Measurements from ENCODE around the gene CDK5. TPM values are rescaled to one million over a fixed set of nuclear protein-coding genes. Genes with fewer than 3 reads are reported as not detected.
"Not testable (repeated sequence)": the region's sequence is repeated elsewhere in the genome, so short reads cannot be mapped to it uniquely, and the experiment has no call there.

Gene CDK5
- total RNA-seq, 1 donor from 2014 or later: 5.7 TPM

GRCh38 chr7:151046603-151047573, 10.8 kb downstream of the CDK5 start:
- H3K27me3 ChIP-seq (ENCODE audit: control insufficient read depth in 3 of 3, insufficient read depth in 3 of 3, low read length in 3 of 3): peaks cover 0 to 11% (median 8%) of the 10 kb centered on the region in 3 donors
- peak overlapping the region in 1 of 3 donors; percentile 43 for H3K9ac ChIP-seq (ENCODE audit: low read depth in 1 of 3, low read length in 3 of 3)
- no peak overlapping the region for H3K4me3 ChIP-seq (ENCODE audit: low read length in 3 of 3)
- H3K4me1 ChIP-seq (ENCODE audit: control insufficient read depth in 3 of 3, insufficient read depth in 3 of 3, low read length in 3 of 3): peaks cover 0 to 4% (median 3%) of the 10 kb centered on the region in 3 donors
- H3K9me3 ChIP-seq (ENCODE audit: control insufficient read depth in 3 of 3, low read length in 3 of 3): no peaks in the 10 kb centered on the region
- no peak overlapping the region for H3K27ac ChIP-seq (ENCODE audit: low read depth, low read length)
- peaks cover 6 to 17% (median 16%) of the 10 kb centered on the region in 3 donors for H3K36me3 ChIP-seq (ENCODE audit: control insufficient read depth in 3 of 3, insufficient read depth in 3 of 3, low read length in 3 of 3)

- Histone ChIP-seq H3K9ac (ENCODE audit: low read depth in 1 of 3, low read length in 3 of 3) (no peak overlapping the region), H3K27me3 (ENCODE audit: control insufficient read depth in 3 of 3, insufficient read depth in 3 of 3, low read length in 3 of 3) (peaks cover 0 to 11% (median 8%) of the 10 kb centered on the region in 3 donors), H3K36me3 (ENCODE audit: control insufficient read depth in 3 of 3, insufficient read depth in 3 of 3, low read length in 3 of 3) (peaks cover 6 to 21% (median 20%) of the 10 kb centered on the region in 3 donors), H3K27ac (ENCODE audit: low read depth, low read length) (no peak overlapping the region), H3K4me1 (ENCODE audit: control insufficient read depth in 3 of 3, insufficient read depth in 3 of 3, low read length in 3 of 3) (peaks cover 0 to 3% (median 2%) of the 10 kb centered on the region in 3 donors), H3K9me3 (ENCODE audit: control insufficient read depth in 3 of 3, low read length in 3 of 3) (no peaks in the 10 kb centered on the region), H3K4me3 (ENCODE audit: low read length in 3 of 3) (no peak overlapping the region)
These were observed 11.7 kb downstream of the CDK5 start for GRCh38 chr7:151045967-151046366.

- Histone ChIP-seq H3K9ac (ENCODE audit: low read depth in 1 of 3, low read length in 3 of 3) (no peak overlapping the region), H3K27ac (ENCODE audit: low read depth, low read length) (no peak overlapping the region), H3K27me3 (ENCODE audit: control insufficient read depth in 3 of 3, insufficient read depth in 3 of 3, low read length in 3 of 3) (peaks cover 0 to 7% (median 4%) of the 10 kb centered on the region in 3 donors), H3K4me3 (ENCODE audit: low read length in 3 of 3) (no peak overlapping the region), H3K9me3 (ENCODE audit: control insufficient read depth in 3 of 3, low read length in 3 of 3) (no peaks in the 10 kb centered on the region), H3K4me1 (ENCODE audit: control insufficient read depth in 3 of 3, insufficient read depth in 3 of 3, low read length in 3 of 3) (no peaks in the 10 kb centered on the region), H3K36me3 (ENCODE audit: control insufficient read depth in 3 of 3, insufficient read depth in 3 of 3, low read length in 3 of 3) (peaks cover 6 to 21% (median 20%) of the 10 kb centered on the region in 3 donors)
These were observed 12.4 kb downstream of the CDK5 start for GRCh38 chr7:151045262-151045661.

GRCh38 chr7:151043959-151044358, 13.7 kb downstream of the CDK5 start:
- peaks cover 6 to 21% (median 20%) of the 10 kb centered on the region in 3 donors for H3K36me3 ChIP-seq (ENCODE audit: control insufficient read depth in 3 of 3, insufficient read depth in 3 of 3, low read length in 3 of 3)

GRCh38 chr7:151043449-151043848, 14.2 kb downstream of the CDK5 start:
- Histone ChIP-seq H3K4me1 (ENCODE audit: control insufficient read depth in 3 of 3, insufficient read depth in 3 of 3, low read length in 3 of 3) (peaks cover 7 to 14% (median 8%) of the 10 kb centered on the region in 3 donors), H3K36me3 (ENCODE audit: control insufficient read depth in 3 of 3, insufficient read depth in 3 of 3, low read length in 3 of 3) (peaks cover 6 to 24% (median 21%) of the 10 kb centered on the region in 3 donors)
- not testable (repeated sequence) for H3K4me3 ChIP-seq (ENCODE audit: low read length in 3 of 3); H3K27me3 ChIP-seq (ENCODE audit: control insufficient read depth in 3 of 3, insufficient read depth in 3 of 3, low read length in 3 of 3); H3K9me3 ChIP-seq (ENCODE audit: control insufficient read depth in 3 of 3, low read length in 3 of 3); H3K9ac ChIP-seq (ENCODE audit: low read depth in 1 of 3, low read length in 3 of 3); H3K27ac ChIP-seq (ENCODE audit: low read depth, low read length)

More at GRCh38 chr7:151043959-151044358, 13.7 kb downstream of the CDK5 start:
- H3K27me3 ChIP-seq (ENCODE audit: control insufficient read depth in 3 of 3, insufficient read depth in 3 of 3, low read length in 3 of 3): no peaks in the 10 kb centered on the region
- peaks cover 4 to 9% (median 5%) of the 10 kb centered on the region in 3 donors for H3K4me1 ChIP-seq (ENCODE audit: control insufficient read depth in 3 of 3, insufficient read depth in 3 of 3, low read length in 3 of 3)
- no peak overlapping the region for H3K4me3 ChIP-seq (ENCODE audit: low read length in 3 of 3)
- no peak overlapping the region for H3K9ac ChIP-seq (ENCODE audit: low read depth in 1 of 3, low read length in 3 of 3)
- H3K9me3 ChIP-seq (ENCODE audit: control insufficient read depth in 3 of 3, low read length in 3 of 3): no peaks in the 10 kb centered on the region
- H3K27ac ChIP-seq (ENCODE audit: low read depth, low read length): no peak overlapping the region

GRCh38 chr7:151040616-151041375, 16.9 kb downstream of the CDK5 start:
- peaks cover 19 to 39% (median 31%) of the 10 kb centered on the region in 3 donors for H3K36me3 ChIP-seq (ENCODE audit: control insufficient read depth in 3 of 3, insufficient read depth in 3 of 3, low read length in 3 of 3)
- no peak overlapping the region for H3K27ac ChIP-seq (ENCODE audit: low read depth, low read length)

GRCh38 chr7:151039850-151040548, 17.7 kb downstream of the CDK5 start:
- H3K9me3 ChIP-seq (ENCODE audit: control insufficient read depth in 3 of 3, low read length in 3 of 3): no peaks in the 10 kb centered on the region
- H3K36me3 ChIP-seq (ENCODE audit: control insufficient read depth in 3 of 3, insufficient read depth in 3 of 3, low read length in 3 of 3): peaks cover 27 to 47% (median 38%) of the 10 kb centered on the region in 3 donors
- no peak overlapping the region for H3K4me3 ChIP-seq (ENCODE audit: low read length in 3 of 3)
- H3K27ac ChIP-seq (ENCODE audit: low read depth, low read length): no peak overlapping the region
- H3K4me1 ChIP-seq (ENCODE audit: control insufficient read depth in 3 of 3, insufficient read depth in 3 of 3, low read length in 3 of 3): peaks cover 14 to 21% (median 15%) of the 10 kb centered on the region in 3 donors
- no peaks in the 10 kb centered on the region for H3K27me3 ChIP-seq (ENCODE audit: control insufficient read depth in 3 of 3, insufficient read depth in 3 of 3, low read length in 3 of 3)
- H3K9ac ChIP-seq (ENCODE audit: low read depth in 1 of 3, low read length in 3 of 3): no peak overlapping the region

More at GRCh38 chr7:151040616-151041375, 16.9 kb downstream of the CDK5 start:
- Histone ChIP-seq H3K27me3 (ENCODE audit: control insufficient read depth in 3 of 3, insufficient read depth in 3 of 3, low read length in 3 of 3) (no peaks in the 10 kb centered on the region), H3K9me3 (ENCODE audit: control insufficient read depth in 3 of 3, low read length in 3 of 3) (no peaks in the 10 kb centered on the region), H3K4me3 (ENCODE audit: low read length in 3 of 3) (no peak overlapping the region), H3K4me1 (ENCODE audit: control insufficient read depth in 3 of 3, insufficient read depth in 3 of 3, low read length in 3 of 3) (peaks cover 7 to 14% (median 8%) of the 10 kb centered on the region in 3 donors), H3K9ac (ENCODE audit: low read depth in 1 of 3, low read length in 3 of 3) (no peak overlapping the region)

- Histone ChIP-seq H3K9ac (ENCODE audit: low read depth in 1 of 3, low read length in 3 of 3) (no peak overlapping the region), H3K4me3 (ENCODE audit: low read length in 3 of 3) (no peak overlapping the region), H3K27me3 (ENCODE audit: control insufficient read depth in 3 of 3, insufficient read depth in 3 of 3, low read length in 3 of 3) (no peaks in the 10 kb centered on the region), H3K4me1 (ENCODE audit: control insufficient read depth in 3 of 3, insufficient read depth in 3 of 3, low read length in 3 of 3) (peaks cover 22 to 29% (median 23%) of the 10 kb centered on the region in 3 donors), H3K27ac (ENCODE audit: low read depth, low read length) (peak overlapping the region; percentile 23), H3K36me3 (ENCODE audit: control insufficient read depth in 3 of 3, insufficient read depth in 3 of 3, low read length in 3 of 3) (peaks cover 28 to 50% (median 41%) of the 10 kb centered on the region in 3 donors), H3K9me3 (ENCODE audit: control insufficient read depth in 3 of 3, low read length in 3 of 3) (no peaks in the 10 kb centered on the region)
These were observed 18.5 kb downstream of the CDK5 start for GRCh38 chr7:151038951-151039849.
